ENCODE measurements around the gene DOCK9. TPM values are rescaled to one million over a fixed set of nuclear protein-coding genes. Genes with fewer than 3 reads are reported as not detected.

DOCK9 gene
- total RNA-seq, 1 donor from 2014 or later: 153 TPM

- peaks cover 5% of the 10 kb centered on the region for H3K9me3 ChIP-seq
- no peaks in the 10 kb centered on the region for H3K27me3 ChIP-seq (ENCODE audit: low read depth)
- no peak for TF ChIP-seq CTCF (IDR thresholded peaks at IDR 0.05)
- no peak overlapping the region for H3K27ac ChIP-seq
- no peaks in the 10 kb centered on the region for H3K4me1 ChIP-seq
- ATAC-seq (no peak), DNase-seq (no peak)
- H3K4me3 ChIP-seq: no peak overlapping the region
- H3K36me3 ChIP-seq: peaks cover 97% of the 10 kb centered on the region
- intact Hi-C loops (cut with DNase I): no loop called here
Measured at GRCh38 chr13:98877936-98878335, 99.9 kb downstream of the DOCK9 start.

GRCh38 chr13:98877466-98877865 is 100.4 kb downstream of the DOCK9 start:
- Histone ChIP-seq H3K36me3 (peaks cover 96% of the 10 kb centered on the region), H3K9me3 (peaks cover 5% of the 10 kb centered on the region), H3K4me3 (no peak overlapping the region), H3K27ac (no peak overlapping the region), H3K27me3 (ENCODE audit: low read depth) (no peaks in the 10 kb centered on the region), H3K4me1 (no peaks in the 10 kb centered on the region)
- DNase-seq (no peak), ATAC-seq (no peak)
- intact Hi-C loops (cut with DNase I): no loop called here
- no peak for TF ChIP-seq CTCF (IDR thresholded peaks at IDR 0.05)

DNA sequence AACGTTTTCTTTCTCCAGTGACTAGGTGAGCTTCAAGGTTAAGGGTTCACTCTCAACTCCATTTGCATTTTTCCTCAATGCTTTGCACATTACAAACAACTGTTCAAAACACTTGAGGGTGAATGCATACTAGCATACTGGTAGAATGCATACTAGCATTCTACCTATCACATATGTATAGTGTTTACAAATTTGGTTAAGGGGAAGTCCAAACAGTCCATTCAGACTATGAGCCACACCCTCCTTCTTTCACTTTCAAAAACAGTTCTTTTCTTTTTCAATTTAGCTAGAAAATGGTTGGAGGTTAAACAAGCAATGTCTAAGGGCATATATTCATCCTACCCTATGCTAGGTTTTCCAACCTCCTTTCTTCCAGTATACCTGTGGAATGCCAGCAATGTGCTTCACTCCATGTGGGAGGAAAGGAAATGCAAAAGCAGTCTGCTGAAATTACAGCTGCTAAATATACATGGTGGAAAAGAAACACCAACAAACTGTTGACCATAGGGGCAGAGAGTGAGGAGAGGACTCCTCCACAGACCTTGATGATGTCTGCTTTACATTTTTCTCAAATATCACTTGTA is 102.6 kb downstream of the DOCK9 start:
- H3K4me1 ChIP-seq: no peaks in the 10 kb centered on the region
- H3K36me3 ChIP-seq: peaks cover 90% of the 10 kb centered on the region
- DNase-seq (no peak), ATAC-seq (no peak)
- H3K27ac ChIP-seq: no peak overlapping the region
- H3K27me3 ChIP-seq (ENCODE audit: low read depth): no peaks in the 10 kb centered on the region
- intact Hi-C loops (cut with DNase I): no loop called here
- TF ChIP-seq CTCF (IDR thresholded peaks at IDR 0.05): no peak
- H3K9me3 ChIP-seq: peaks cover 5% of the 10 kb centered on the region
- no peak overlapping the region for H3K4me3 ChIP-seq

DNA sequence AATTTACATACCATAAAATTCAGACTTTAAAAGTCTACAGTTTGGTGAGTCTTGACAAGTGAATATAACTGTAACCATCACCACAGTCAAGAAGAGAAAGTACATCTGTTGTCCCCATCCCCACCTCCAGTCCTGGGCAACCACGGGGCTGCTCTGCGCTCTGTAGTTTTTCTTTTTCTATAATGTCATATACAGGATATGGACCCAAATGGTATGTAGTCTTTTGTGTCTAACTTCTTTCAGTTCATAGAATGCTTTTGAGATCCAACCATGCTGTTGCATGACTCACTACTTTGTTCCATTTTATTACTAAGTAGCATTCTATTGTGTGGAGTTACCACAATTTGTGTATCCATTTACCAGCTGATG is 103.9 kb downstream of the DOCK9 start:
- peaks cover 5% of the 10 kb centered on the region for H3K9me3 ChIP-seq
- peaks cover 5% of the 10 kb centered on the region for H3K4me1 ChIP-seq
- H3K36me3 ChIP-seq: peaks cover 79% of the 10 kb centered on the region
- intact Hi-C loops (cut with DNase I): no loop called here
- no peak overlapping the region for H3K27ac ChIP-seq
- no peak overlapping the region for H3K4me3 ChIP-seq
- TF ChIP-seq CTCF (IDR thresholded peaks at IDR 0.05): no peak
- ATAC-seq: no peak
- DNase-seq: no peak
- H3K27me3 ChIP-seq (ENCODE audit: low read depth): no peaks in the 10 kb centered on the region

DNA sequence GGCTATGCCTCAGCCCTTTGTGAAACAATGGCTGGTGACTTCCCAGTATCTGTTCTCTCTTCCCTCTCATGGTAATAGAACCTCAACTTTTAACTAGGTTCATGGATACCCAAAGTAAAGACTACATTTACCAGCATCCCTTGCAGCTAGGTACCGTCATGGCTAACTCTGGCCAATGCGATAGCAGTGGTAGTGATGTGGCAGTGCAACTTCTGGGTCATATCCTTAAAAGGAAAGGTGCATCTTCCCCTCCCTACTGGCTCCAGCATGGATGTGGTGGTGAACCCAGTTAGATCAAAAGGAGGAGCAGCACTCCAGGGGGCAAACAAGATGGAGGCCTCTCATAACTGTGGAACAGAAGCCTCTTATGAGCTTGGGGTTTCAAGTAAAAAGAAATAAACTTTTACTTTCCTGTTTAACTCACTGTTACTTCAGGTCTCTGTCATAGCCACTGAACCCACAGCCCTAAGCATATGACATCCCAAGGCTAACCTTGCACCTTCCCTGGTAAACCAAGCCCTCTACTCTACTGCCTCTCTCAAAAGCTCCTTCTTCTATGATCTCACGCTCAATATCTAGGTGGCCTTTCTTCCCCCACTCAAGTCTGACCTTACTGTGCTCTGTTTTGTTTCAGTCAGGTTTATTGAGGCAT is 104.4 kb downstream of the DOCK9 start:
- no peak for ATAC-seq

More for the DNA sequence above, 104.4 kb downstream of the DOCK9 start:
- no peak for TF ChIP-seq CTCF (IDR thresholded peaks at IDR 0.05)
- no peak for DNase-seq
- Histone ChIP-seq H3K4me1 (peaks cover 5% of the 10 kb centered on the region), H3K36me3 (peaks cover 79% of the 10 kb centered on the region), H3K27ac (no peak overlapping the region), H3K9me3 (peaks cover 5% of the 10 kb centered on the region), H3K27me3 (ENCODE audit: low read depth) (no peaks in the 10 kb centered on the region), H3K4me3 (no peak overlapping the region)
- intact Hi-C loops (cut with DNase I): no loop called here
